ENCODE measurements around the gene PACS2.

DNA sequence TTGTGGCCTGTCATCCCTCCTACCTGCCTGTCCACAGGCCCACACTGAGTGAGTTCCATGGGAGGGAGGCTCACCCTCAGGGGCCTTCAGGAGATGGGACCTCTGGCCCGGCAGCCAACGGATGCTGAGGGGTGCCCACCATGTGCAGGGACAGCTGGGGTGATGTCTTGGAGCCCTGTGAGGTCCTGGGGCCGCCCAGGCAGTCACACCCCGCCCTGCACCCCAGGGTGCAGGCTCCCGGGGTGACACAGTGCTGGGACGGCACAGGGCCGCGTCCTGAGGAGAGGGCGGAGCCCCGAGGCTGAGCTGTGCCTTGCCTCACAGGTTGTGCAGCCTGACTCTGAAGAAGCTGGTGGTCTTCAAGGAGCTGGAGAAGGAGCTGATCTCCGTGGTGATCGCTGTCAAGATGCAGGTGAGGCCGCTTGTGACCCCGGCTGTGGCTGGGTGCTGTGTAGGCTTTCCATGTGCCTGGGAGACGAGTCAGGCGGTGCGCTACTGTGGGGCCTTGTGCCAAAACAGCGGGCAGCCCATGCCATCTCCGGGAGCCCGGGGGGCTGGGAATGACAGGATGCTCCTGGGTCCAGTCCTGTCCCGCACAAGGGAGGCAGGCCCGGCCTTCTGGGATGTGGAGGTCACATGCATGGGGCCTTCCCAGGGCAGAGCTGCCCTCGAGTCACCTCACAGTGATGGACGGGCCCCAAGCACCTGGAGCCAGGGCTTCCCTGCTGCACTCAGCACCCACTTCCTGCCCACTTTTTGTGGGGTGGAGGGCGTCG lies 33.8 kb downstream of the PACS2 start:
- TF ChIP-seq, protein P1, sequence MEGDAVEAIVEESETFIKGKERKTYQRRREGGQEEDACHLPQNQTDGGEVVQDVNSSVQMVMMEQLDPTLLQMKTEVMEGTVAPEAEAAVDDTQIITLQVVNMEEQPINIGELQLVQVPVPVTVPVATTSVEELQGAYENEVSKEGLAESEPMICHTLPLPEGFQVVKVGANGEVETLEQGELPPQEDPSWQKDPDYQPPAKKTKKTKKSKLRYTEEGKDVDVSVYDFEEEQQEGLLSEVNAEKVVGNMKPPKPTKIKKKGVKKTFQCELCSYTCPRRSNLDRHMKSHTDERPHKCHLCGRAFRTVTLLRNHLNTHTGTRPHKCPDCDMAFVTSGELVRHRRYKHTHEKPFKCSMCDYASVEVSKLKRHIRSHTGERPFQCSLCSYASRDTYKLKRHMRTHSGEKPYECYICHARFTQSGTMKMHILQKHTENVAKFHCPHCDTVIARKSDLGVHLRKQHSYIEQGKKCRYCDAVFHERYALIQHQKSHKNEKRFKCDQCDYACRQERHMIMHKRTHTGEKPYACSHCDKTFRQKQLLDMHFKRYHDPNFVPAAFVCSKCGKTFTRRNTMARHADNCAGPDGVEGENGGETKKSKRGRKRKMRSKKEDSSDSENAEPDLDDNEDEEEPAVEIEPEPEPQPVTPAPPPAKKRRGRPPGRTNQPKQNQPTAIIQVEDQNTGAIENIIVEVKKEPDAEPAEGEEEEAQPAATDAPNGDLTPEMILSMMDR (IDR thresholded peaks at IDR 0.05): no peak
- no peak for TF ChIP-seq EP300 (IDR thresholded peaks at IDR 0.05; ENCODE audit: borderline replicate concordance in 1 of 2, low read depth in 1 of 2, low read length in 1 of 2)
- TF ChIP-seq REST (IDR thresholded peaks at IDR 0.05; ENCODE audit: low read depth, low read length): no peak
- TF ChIP-seq NFIC (IDR thresholded peaks at IDR 0.05; ENCODE audit: borderline replicate concordance): no peak
- no peak for TF ChIP-seq TAF1 (IDR thresholded peaks at IDR 0.05; ENCODE audit: borderline replicate concordance, low read depth, low read length)

Measured in SK-N-SH (cell line).